ENCODE measurements around the gene SLC39A3.

Gene SLC39A3

DNA sequence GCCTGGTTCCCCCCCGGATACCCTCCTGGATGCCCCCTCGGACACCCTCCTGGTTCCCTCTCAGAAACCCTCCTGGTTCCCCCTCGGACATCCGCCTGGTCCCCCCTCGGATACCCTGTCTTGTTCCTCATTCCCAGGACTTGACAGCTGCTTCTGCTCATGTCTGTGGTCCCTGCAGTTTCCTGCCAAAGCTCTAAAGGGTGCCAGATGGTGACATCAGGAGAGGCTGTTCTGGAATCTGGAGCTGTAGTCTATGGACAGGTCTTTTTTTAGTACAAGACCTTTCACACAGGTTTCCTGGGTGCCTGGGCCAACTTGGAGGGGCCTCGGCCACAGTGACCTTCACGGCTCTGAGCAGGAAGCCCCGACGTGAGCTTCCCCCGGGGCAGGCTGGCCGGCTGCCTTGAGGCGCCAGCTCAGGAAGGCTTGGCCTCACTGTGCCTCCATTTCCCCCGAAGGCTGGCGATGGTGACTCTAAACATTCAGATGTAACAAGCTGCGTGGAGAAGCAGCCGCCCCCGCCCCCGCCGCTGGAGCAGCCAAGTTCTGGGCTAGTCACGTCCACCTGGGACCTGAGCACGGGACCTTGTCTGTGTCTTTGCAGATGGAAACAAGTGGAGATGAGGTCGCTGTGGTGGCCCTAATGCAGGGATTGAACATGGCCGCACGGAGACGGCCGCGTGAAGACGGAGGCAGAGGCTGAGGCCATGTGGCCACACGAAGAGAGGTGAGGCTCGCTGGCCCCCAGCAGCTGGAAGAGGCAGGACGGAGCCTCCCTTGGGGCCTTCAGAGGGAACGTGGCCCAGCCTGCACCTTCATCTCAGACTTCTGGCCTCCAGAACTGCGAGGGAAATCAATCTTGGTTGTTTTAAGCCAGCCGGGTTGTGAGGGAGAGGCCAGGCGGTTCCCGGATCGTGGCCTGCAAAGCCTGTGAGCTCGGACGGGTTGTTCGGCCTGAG is 30.5 kb upstream of the SLC39A3 start:
- TF ChIP-seq POLR2AphosphoS5 (IDR thresholded peaks at IDR 0.05; ENCODE audit: borderline replicate concordance, low read depth, low read length) (no peak), FOXP2 (optimal IDR thresholded peaks at IDR 0.05; ENCODE audit: control extremely low read depth, extremely low read length, insufficient read depth) (no peak), EZH2 (IDR thresholded peaks at IDR 0.05) (no peak)
- DNase-seq (ENCODE audit: low read depth, low spot score): no peak
- H3K36me3 ChIP-seq (ENCODE audit: insufficient read depth, low read length): peaks cover 11% of the 10 kb centered on the region; the same call in 1 of the 2 replicates
- no peak overlapping the region for H3K4me3 ChIP-seq
- H3K9ac ChIP-seq (ENCODE audit: insufficient read length): no peak overlapping the region
- no peaks in the 10 kb centered on the region for H3K9me3 ChIP-seq (ENCODE audit: low read depth, low read length)
- no peak overlapping the region for H3K27ac ChIP-seq

DNA sequence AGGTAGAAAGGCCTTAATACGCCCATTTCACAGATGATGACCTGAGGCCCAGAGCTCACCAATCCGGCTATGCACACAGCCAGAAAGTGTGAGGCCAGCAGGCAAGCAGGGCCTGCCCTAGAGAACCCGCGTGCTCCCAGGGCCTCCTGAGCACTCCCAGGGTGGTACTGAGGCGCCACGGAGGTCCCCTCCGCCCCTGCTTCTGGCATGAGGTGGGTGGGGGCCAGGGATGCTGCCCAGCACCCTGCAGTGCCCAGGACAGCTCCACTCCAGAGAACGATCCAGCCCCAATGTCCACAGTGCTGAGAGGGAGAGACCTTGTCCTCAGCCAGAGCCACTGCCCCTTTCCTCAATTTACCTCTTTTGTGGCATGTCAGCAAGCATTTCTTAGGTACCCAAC is 29.4 kb upstream of the SLC39A3 start:
- Histone ChIP-seq H3K4me3 (no peak overlapping the region), H3K9me3 (ENCODE audit: low read depth, low read length) (no peaks in the 10 kb centered on the region), H3K36me3 (ENCODE audit: insufficient read depth, low read length) (peaks cover 16% of the 10 kb centered on the region; the same call in 1 of the 2 replicates), H3K9ac (ENCODE audit: insufficient read length) (no peak overlapping the region), H3K27ac (no peak overlapping the region)
- DNase-seq (ENCODE audit: low read depth, low spot score): no peak
- TF ChIP-seq EZH2 (IDR thresholded peaks at IDR 0.05) (no peak), POLR2AphosphoS5 (IDR thresholded peaks at IDR 0.05; ENCODE audit: borderline replicate concordance, low read depth, low read length) (no peak), FOXP2 (optimal IDR thresholded peaks at IDR 0.05; ENCODE audit: control extremely low read depth, extremely low read length, insufficient read depth) (no peak)

DNA sequence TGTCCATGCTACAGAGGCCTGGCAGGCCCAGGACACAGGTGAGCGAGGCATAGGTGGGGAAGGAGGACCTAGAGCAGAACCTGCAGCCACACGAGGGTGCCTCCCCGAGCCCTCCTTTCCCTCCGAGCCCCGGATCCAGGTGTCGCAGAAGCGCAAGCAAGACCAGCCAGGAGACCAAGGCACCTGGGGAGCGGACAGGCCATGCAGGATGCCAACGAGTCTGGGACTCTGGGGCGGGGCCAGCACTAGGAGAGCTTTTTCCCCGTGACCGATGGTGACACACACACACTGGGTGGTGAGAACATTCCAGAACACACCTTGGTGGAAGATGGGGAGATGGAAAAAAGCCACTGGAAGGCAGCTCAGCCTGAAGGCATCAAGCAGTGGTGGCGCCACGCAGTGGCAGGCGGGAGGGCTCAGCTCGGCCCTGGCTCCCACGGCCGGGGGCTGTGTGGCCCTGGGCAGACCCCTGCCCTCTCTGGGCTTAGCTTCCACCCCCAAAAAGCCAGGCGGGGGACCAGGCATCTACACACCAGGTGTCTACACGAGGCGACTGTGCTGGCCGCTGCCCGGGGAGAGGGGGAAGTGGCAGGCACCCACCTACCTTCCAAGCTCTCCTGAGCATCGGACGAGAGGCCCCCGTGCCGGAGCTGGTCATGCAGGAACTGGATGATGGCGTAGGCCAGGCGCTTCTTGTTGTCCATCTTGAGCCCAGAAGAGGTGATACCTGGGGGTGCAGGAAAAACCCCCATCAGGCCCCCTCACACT is 28.7 kb upstream of the SLC39A3 start:
- Histone ChIP-seq H3K9ac (ENCODE audit: insufficient read length) (no peak overlapping the region), H3K9me3 (ENCODE audit: low read depth, low read length) (no peaks in the 10 kb centered on the region), H3K36me3 (ENCODE audit: insufficient read depth, low read length) (peaks cover 22% of the 10 kb centered on the region; the same call in 1 of the 2 replicates), H3K4me3 (no peak overlapping the region), H3K27ac (no peak overlapping the region)
- DNase-seq (ENCODE audit: low read depth, low spot score): no peak
- no peak for TF ChIP-seq FOXP2 (optimal IDR thresholded peaks at IDR 0.05; ENCODE audit: control extremely low read depth, extremely low read length, insufficient read depth)
- no peak for TF ChIP-seq POLR2AphosphoS5 (IDR thresholded peaks at IDR 0.05; ENCODE audit: borderline replicate concordance, low read depth, low read length)
- TF ChIP-seq EZH2 (IDR thresholded peaks at IDR 0.05): no peak

DNA sequence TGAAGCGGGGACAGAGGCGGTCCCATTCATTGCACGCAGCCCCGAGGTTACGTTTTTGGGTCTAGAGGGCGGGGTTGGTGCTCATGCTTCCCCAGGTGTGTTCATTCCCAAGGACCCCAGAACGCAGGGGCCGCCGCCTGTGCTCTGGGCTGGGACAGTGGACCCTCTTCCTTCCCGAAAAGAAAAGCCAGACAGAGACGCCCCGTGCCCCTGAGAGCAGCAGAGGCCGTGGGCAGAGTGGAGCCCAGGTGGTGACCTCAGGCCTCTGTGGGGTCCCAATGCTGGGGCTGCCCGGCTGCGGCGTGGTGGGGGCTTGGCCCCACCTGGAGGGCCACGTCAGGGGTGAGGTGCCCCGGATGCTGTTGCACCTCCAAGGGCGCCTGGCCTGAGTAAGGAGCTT is 27.9 kb upstream of the SLC39A3 start:
- H3K9ac ChIP-seq (ENCODE audit: insufficient read length): no peak overlapping the region
- H3K36me3 ChIP-seq (ENCODE audit: insufficient read depth, low read length): peaks cover 25% of the 10 kb centered on the region; the same call in 1 of the 2 replicates
- no peaks in the 10 kb centered on the region for H3K9me3 ChIP-seq (ENCODE audit: low read depth, low read length)
- no peak overlapping the region for H3K4me3 ChIP-seq
- no peak overlapping the region for H3K27ac ChIP-seq
- DNase-seq (ENCODE audit: low read depth, low spot score): no peak
- TF ChIP-seq EZH2 (IDR thresholded peaks at IDR 0.05) (no peak), POLR2AphosphoS5 (IDR thresholded peaks at IDR 0.05; ENCODE audit: borderline replicate concordance, low read depth, low read length) (no peak), FOXP2 (optimal IDR thresholded peaks at IDR 0.05; ENCODE audit: control extremely low read depth, extremely low read length, insufficient read depth) (no peak)

DNA sequence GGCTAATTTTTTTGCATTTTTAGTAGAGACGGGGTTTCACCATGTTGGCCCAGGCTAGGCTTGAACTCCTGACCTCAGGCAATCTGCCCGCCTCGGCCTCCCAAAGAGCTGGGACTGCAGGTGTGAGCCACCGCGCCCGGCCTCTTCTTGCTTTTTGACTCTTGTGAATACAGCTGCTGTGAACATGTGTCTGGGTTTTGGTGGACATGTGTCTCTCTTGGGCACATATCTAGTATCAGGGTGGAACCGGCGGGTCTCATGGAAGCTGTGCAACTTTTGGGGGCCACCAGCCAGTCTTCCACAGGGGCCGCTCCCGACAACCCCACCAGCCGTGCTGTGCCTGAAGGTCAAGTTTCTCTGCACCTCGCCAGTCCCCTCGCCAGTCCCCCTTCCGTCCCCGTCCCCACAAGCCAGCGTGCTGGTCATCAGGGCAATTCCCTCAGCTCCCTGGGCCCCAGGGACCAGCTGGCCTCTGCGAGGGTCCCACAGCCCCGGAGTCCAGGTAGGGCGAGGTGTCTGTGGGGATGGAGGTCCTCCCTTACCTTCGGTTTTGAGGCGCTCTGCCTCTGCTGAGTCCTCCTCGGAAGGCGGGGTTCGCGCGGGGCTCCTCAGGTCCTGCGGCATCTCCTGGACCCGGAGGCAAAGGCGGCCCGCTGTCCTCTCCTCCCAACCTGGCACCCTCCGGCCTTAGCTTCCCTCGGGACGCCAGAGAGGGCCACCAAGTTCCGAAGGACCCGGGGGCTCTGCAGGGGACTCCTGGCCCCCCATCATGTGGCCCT is 27.0 kb upstream of the SLC39A3 start:
- no peak for TF ChIP-seq EZH2 (IDR thresholded peaks at IDR 0.05)
- no peak for TF ChIP-seq FOXP2 (optimal IDR thresholded peaks at IDR 0.05; ENCODE audit: control extremely low read depth, extremely low read length, insufficient read depth)
- TF ChIP-seq POLR2AphosphoS5 (IDR thresholded peaks at IDR 0.05; ENCODE audit: borderline replicate concordance, low read depth, low read length): no peak
- Histone ChIP-seq H3K9me3 (ENCODE audit: low read depth, low read length) (no peaks in the 10 kb centered on the region), H3K27ac (no peak overlapping the region), H3K4me3 (no peak overlapping the region), H3K9ac (ENCODE audit: insufficient read length) (no peak overlapping the region), H3K36me3 (ENCODE audit: insufficient read depth, low read length) (peaks cover 30% of the 10 kb centered on the region; the same call in 1 of the 2 replicates)
- no peak for DNase-seq (ENCODE audit: low read depth, low spot score)

DNA sequence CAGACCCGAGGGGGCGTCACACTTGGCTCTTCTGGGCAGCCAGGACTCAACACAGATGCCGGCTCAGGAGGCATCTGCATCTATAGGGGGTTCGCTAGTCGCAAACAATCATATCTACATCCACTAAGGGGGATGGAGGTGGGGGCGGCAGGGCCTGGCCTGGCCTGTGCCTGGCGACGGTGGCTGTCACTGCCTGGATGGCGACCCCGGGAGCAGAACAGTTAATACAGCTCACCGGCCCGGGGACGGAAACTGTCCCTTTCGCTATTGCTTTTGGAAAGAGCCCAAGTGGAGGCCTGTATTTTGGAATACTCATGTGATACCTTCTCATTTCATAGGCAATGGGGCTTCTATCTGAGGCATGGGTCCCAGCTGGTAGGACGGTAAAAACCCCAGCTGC is 25.6 kb upstream of the SLC39A3 start:
- Histone ChIP-seq H3K9me3 (ENCODE audit: low read depth, low read length) (no peaks in the 10 kb centered on the region), H3K4me3 (no peak overlapping the region), H3K36me3 (ENCODE audit: insufficient read depth, low read length) (peaks cover 36% of the 10 kb centered on the region; the same call in 1 of the 2 replicates), H3K9ac (ENCODE audit: insufficient read length) (no peak overlapping the region), H3K27ac (no peak overlapping the region)
- no peak for DNase-seq (ENCODE audit: low read depth, low spot score)
- TF ChIP-seq POLR2AphosphoS5 (IDR thresholded peaks at IDR 0.05; ENCODE audit: borderline replicate concordance, low read depth, low read length) (no peak), EZH2 (IDR thresholded peaks at IDR 0.05) (no peak), FOXP2 (optimal IDR thresholded peaks at IDR 0.05; ENCODE audit: control extremely low read depth, extremely low read length, insufficient read depth) (no peak)

DNA sequence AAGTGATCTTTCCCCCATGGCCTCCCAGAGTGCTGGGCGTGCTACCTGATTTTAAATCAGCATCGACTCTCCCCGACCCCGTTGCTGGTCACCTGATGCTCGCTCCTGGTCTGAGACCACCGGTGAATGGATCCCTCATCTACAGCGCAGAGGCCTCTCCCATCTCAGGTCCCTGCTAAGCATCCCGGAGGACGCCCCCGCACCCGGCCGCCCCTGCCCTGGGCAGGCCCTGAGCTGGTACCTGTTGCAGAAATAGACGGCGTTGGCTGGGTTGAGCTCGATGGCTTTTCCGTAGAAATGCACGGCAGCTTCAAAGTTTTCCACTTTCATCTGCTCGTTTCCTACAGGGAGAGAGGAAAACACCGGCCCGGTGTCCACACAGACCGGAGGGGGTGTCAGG is 25.1 kb upstream of the SLC39A3 start:
- Histone ChIP-seq H3K36me3 (ENCODE audit: insufficient read depth, low read length) (peaks cover 36% of the 10 kb centered on the region; the same call in 1 of the 2 replicates), H3K27ac (no peak overlapping the region), H3K4me3 (no peak overlapping the region), H3K9me3 (ENCODE audit: low read depth, low read length) (no peaks in the 10 kb centered on the region), H3K9ac (ENCODE audit: insufficient read length) (no peak overlapping the region)
- no peak for DNase-seq (ENCODE audit: low read depth, low spot score)
- TF ChIP-seq POLR2AphosphoS5 (IDR thresholded peaks at IDR 0.05; ENCODE audit: borderline replicate concordance, low read depth, low read length) (no peak), FOXP2 (optimal IDR thresholded peaks at IDR 0.05; ENCODE audit: control extremely low read depth, extremely low read length, insufficient read depth) (no peak), EZH2 (IDR thresholded peaks at IDR 0.05) (no peak)

Measured in SK-N-MC (cell line).